Endothelial cell of umbilical vein (primary cell): ENCODE results near the gene TAF5L.

ENCODE experiments used
- EZH2 ChIP-seq: IDR thresholded peaks from 2 replicates; pipeline ENCODE4 v1.6.1; 2012; ENCODE audit warnings: borderline replicate concordance, low read depth, mild to moderate bottlenecking, moderate library complexity, low read length, inconsistent platforms; ENCODE audit not compliant: severe bottlenecking
- FOS ChIP-seq: IDR thresholded peaks from 2 replicates; pipeline ENCODE4 v1.6.1; 2011; ENCODE audit warnings: mild to moderate bottlenecking, low read length, moderate library complexity, borderline replicate concordance; ENCODE audit not compliant: insufficient read depth
- GATA2 ChIP-seq: IDR thresholded peaks from 2 replicates; pipeline ENCODE4 v1.7.0; 2011; ENCODE audit warnings: low read depth, mild to moderate bottlenecking, moderate library complexity, mixed read lengths, low read length; ENCODE audit not compliant: insufficient read length, insufficient read depth
- JUN ChIP-seq: IDR thresholded peaks from 2 replicates; pipeline ENCODE4 v1.6.1; 2011; ENCODE audit warnings: borderline replicate concordance, low read depth; ENCODE audit not compliant: insufficient read length, insufficient read depth
- MYC ChIP-seq: IDR thresholded peaks from one replicate; pipeline ENCODE4 v1.6.1; 2011; ENCODE audit warnings: mild to moderate bottlenecking, low read depth, low read length
- POLR2A ChIP-seq: IDR thresholded peaks from 2 replicates; pipeline ENCODE4 v1.6.1; 2012; ENCODE audit warnings: low read depth, mild to moderate bottlenecking, control low read depth, low read length
- POLR2AphosphoS5 ChIP-seq: IDR thresholded peaks from 2 replicates; pipeline ENCODE4 v1.6.1; 2012; ENCODE audit warnings: low read depth, mild to moderate bottlenecking, control low read depth, low read length, moderate library complexity; ENCODE audit not compliant: insufficient read depth
- TF ChIP-seq, protein P1 (sequence below): IDR thresholded peaks from 2 replicates; pipeline ENCODE4 v1.6.1; 2011; ENCODE audit not compliant: insufficient read depth, insufficient read length
- TF ChIP-seq, protein P2 (sequence below), 2 donors: IDR thresholded peaks; 1 replicate in 1 of 2; 2 replicates in 1 of 2; pipeline ENCODE4 v1.5.1; 2011; ENCODE audit warnings: low read length in 2 of 2, mild to moderate bottlenecking in 2 of 2, moderate library complexity in 2 of 2, control low read depth in 1 of 2, inconsistent platforms in 1 of 2, low read depth in 1 of 2; ENCODE audit not compliant: insufficient read depth in 1 of 2; ENCODE audit errors: extremely low read depth in 1 of 2

DNA sequence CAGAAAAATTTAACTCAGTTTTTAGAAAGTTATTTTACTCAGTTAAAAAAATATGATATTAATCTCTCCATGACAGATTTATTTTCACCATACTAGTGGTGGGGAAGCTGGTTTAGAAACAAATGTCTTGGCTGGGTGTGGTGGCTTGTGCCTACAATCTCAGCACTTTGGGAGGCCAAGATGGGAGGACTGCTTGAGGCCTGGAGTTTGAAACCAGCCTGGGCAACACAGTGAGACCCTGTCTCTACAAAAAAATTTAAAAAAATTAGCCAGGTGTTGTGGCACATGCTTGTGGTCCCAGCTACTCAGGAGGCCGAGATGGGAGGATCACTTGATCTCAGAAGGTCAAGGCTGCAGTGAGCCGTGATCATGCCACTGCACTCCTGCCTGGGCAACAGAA lies 17.3 kb downstream of the TAF5L start:
- TF ChIP-seq, protein P1, sequence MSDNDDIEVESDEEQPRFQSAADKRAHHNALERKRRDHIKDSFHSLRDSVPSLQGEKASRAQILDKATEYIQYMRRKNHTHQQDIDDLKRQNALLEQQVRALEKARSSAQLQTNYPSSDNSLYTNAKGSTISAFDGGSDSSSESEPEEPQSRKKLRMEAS: no peak
- TF ChIP-seq POLR2AphosphoS5 (no peak), JUN (no peak), EZH2 (no peak), POLR2A (no peak), FOS (no peak), MYC (no peak), GATA2 (no peak)
- TF ChIP-seq, protein P2, sequence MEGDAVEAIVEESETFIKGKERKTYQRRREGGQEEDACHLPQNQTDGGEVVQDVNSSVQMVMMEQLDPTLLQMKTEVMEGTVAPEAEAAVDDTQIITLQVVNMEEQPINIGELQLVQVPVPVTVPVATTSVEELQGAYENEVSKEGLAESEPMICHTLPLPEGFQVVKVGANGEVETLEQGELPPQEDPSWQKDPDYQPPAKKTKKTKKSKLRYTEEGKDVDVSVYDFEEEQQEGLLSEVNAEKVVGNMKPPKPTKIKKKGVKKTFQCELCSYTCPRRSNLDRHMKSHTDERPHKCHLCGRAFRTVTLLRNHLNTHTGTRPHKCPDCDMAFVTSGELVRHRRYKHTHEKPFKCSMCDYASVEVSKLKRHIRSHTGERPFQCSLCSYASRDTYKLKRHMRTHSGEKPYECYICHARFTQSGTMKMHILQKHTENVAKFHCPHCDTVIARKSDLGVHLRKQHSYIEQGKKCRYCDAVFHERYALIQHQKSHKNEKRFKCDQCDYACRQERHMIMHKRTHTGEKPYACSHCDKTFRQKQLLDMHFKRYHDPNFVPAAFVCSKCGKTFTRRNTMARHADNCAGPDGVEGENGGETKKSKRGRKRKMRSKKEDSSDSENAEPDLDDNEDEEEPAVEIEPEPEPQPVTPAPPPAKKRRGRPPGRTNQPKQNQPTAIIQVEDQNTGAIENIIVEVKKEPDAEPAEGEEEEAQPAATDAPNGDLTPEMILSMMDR (IDR thresholded peaks at IDR 0.05; ENCODE audit: extremely low read depth in 1 of 2, insufficient read depth in 1 of 2, low read depth in 1 of 2, low read length in 2 of 2): no peak
